ENCODE results near the gene ERLEC1.
"Not testable (repeated sequence)": the region's sequence is repeated elsewhere in the genome, so short reads cannot be mapped to it uniquely, and the experiment has no call there.

ERLEC1 gene, protein sequence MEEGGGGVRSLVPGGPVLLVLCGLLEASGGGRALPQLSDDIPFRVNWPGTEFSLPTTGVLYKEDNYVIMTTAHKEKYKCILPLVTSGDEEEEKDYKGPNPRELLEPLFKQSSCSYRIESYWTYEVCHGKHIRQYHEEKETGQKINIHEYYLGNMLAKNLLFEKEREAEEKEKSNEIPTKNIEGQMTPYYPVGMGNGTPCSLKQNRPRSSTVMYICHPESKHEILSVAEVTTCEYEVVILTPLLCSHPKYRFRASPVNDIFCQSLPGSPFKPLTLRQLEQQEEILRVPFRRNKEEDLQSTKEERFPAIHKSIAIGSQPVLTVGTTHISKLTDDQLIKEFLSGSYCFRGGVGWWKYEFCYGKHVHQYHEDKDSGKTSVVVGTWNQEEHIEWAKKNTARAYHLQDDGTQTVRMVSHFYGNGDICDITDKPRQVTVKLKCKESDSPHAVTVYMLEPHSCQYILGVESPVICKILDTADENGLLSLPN

DNA sequence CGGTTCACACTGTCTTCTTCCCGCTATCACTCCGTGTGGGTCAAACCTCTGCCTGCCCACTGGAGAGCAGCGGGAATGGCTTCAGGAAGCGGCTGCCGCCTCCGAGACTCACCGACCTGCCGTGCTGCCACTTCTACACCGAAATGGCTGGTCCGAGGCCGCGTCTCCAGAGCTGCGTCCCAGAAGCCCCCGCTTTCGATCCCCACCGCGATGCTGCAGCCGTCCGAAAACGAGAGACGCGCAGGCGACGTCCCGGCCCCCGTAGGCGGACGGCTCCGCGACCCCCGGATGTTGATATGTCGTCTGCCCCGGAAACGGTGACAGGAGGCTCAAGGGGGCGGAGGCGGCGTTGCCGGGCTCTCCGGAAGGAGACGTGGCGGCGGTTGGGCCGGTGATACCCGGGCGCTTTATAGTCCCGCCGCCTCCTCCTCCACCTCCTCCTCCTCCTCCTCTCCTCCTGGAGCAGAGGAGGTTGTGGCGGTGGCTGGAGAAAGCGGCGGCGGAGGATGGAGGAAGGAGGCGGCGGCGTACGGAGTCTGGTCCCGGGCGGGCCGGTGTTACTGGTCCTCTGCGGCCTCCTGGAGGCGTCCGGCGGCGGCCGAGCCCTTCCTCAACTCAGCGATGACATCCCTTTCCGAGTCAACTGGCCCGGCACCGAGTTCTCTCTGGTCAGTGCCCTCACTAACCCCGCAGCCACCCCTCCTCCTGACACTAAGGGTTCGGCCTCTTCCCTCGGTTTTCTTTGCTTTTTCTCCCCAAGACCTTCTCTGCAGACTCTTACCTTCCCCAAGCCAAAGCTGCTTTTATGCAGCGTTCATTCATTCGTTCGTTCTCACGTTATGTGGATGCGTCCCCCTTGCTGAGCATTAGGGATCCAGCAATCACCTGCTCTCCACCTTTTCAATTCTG, at the start of gene ERLEC1, which contains the start of gene ASB3:
TSS of gene ERLEC1 (plus strand) at position 340 of the 909 bp plus-strand sequence. CDS start at position 507, 167 bp downstream.
TSS of gene ASB3 (minus strand) at position 249 of the 909 bp plus-strand sequence. CDS start 21,381 bp downstream, outside the sequence.
- no peak for DNase-seq

DNA sequence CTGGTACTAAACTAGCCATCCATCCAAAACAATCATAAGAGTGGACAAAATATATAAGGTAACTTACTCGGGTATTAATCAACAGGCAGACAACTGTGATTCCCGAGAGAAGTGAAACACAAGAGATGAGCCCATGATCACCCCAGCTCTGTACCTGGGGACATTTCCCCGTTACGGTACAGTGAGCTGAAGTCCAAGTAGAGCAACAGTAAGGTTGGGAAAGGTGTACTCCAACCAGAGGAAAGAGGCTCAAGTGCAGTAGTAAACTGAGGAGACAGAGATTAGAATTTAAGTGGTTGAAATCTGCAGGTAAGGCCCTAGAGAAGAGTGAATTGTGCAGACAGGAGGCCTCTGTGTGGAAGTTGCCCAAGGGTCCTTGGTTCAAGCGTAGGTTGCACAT, 49.8 kb upstream of the ERLEC1 start:
- DNase-seq: no peak

DNA sequence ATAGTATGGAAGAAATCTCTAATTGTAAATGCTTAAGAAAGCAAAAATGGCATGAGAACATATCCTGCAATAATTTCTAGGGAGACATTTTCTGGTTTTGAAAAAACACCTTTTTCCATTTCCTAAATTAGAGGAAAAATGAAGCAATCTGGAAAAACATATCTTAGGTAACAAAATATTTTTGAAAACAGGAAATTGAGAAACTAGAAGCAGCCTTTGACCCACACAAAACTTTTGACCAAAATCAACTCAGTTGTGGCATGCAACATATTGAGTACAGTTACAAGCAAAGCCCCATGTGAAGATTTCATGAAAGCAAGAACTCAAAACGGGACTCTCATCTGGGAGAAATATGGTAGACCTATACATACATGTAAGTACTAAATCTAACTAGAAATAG, 47.8 kb upstream of the ERLEC1 start:
- DNase-seq: no peak

DNA sequence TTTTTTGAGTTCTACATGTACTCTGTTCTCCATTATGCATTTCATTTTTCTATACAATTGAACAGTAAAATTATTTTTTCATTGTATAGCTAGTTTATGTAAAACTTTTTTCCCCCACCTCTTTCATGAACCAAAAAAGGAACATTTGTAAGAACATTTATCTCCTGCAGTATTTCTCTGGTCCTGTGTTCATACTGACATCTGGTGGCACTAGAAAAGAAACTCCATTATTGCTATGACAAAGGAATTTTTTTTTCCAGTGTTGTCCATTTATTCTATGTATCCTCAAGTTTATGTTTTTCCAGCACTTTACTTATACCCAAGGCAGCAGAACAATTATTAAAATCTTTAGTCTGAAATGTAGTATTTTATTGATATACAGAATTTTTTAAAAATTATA, 46.7 kb upstream of the ERLEC1 start:
- DNase-seq: no peak

DNA sequence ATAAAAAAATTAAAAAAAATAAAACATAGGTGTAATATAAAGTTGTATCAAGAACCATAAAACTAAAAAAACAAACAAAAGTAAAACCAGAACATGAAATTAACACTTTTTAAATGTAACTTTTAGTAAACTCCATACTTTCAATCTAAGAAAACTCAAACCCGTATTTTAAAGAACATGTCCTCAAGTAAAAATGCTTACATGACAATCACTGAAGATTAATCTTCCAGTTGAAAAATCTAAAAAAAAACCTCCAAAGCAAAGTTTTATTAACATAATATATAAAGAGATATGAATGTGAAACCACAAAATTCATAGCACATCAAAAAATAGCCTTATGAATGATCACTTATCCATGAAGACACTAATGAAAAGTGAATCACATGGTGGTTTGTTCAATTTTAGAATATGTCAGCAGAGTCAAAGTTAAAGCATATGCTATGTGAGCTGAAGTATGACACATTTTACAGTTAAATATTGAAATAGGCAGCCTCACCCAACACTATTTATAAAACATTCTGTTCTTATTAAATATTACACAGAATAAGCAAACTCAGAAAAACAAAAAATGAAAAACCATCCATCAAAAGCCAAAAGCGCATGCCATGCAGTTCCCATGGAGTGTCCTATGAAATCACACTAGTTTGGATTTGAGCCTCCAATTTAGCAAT, 42.3 kb upstream of the ERLEC1 start:
- DNase-seq: no peak

DNA sequence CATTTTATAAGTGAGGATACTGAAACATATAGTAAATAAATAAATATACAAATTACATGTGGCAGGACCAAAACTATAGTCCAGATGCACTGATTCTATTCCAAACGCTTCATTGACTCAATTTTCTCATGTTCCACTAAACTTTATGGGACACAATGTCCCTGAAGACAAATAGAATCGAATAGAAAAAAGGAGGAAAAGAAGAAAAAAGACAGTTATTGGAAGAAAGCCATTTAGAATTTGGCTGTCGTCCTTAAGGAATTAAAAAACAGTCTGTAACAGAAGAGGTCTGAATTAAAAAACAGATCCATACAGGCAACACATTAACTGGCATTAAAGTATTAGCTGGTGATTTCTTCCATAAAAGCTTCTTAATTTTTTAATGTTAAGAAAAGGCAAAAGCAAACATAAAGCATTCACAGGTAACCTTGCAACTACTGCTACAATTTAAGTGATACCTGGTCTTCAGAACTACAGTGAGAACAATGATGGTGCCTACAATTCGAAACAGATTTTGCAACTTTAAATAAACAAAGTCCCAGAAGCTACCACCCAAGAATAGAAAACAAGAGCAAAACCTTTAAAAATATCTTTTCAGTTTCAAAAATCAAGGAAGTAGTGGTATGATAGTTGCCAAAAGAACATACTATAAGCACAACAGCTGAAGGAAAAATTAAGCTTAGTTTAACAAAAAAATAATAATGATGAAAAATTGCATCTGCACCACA, 36.6 kb upstream of the ERLEC1 start:
- no peak for DNase-seq

DNA sequence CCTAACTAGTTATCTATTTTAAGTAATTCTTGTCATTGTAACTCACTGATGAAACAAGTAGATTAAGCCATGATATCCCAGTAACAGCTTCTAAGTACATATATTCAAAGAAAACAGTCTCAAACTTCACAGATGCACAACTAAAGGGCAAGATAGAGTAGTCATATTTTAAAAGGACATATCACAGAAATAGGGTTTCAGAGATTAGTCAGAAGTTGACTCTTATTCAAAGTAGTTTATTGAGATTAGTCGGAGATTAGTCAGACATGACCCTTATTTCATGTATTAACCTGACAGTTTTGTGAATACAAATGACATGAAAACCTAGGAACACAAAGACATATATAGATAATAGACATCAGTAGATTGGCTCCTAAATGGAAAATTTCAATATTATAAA, 35.1 kb upstream of the ERLEC1 start:
- no peak for DNase-seq

DNA sequence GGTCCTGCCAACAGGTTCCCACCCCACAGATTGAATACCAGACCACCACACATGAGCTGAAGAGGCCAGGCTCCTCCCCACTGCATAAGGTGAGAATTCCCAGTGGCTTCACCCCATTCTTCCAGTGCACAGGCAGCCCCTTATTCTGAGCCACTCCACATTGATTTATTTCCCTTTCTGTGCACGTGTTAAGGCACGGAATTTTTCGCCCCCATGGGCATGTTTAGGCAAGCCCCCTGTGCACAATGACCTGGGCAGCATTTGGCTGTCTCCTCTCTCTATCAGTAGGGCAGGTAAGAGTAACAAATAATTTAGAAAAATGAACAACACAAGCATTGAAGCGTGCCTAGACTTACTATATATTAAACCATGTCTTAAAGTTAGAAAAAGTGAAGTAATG, 34.5 kb upstream of the ERLEC1 start:
- no peak for DNase-seq

DNA sequence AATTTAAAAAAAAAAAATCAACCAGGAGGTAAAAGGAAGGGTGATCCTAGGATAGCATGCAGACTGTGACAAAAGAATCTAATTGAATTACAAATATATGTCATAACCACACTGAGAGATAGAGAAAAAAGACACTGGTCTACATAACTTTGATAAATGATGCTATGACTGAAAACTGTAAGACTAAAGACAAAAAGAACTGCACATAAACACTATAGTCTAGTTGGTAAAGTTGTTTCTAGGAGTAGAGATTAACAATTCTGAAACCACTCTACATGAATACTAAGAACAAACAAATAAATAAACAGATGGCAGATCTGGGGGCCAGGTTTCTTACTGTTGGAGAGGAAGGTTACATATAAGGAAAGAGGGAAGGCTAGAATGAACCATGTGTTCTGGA, 33.8 kb upstream of the ERLEC1 start:
- DNase-seq: no peak

DNA sequence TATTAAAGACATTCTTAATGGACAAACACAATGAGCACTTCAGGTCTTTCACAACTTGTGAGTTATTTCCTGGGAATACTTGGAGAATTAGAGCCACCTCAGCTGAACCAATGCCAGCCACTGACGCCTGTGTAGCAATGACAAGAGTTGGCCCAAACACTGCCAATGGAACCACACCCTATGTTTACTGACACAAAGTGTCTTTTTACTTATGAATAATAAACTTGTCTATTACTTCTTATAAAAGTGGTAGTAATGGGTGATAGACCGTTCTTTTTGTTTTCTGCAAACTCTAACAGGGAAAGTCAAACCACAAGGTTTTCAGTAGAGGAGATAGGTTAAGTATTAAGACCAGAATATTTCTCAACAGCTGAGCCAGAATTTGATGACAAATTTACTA, 31.7 kb upstream of the ERLEC1 start:
- DNase-seq: no peak

DNA sequence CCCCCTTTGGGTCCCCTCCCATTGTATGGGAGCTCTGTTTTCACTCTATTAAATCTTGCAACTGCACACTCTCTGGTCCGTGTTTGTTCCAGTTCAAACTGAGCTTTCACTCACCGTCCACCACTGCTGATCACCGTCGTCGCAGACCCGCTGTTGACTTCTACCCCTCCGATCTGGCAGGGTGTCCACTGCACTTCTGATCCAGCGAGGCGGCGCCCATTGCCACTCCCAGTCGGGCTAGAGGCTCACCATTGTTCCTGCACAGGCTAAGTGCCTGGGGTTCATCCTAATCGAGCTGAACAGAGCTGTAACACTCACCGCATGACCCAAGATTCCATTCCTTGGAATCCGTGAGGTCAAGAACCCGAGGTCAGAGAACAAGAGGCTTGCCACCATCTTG, 30.2 kb upstream of the ERLEC1 start:
- DNase-seq: no peak

DNA sequence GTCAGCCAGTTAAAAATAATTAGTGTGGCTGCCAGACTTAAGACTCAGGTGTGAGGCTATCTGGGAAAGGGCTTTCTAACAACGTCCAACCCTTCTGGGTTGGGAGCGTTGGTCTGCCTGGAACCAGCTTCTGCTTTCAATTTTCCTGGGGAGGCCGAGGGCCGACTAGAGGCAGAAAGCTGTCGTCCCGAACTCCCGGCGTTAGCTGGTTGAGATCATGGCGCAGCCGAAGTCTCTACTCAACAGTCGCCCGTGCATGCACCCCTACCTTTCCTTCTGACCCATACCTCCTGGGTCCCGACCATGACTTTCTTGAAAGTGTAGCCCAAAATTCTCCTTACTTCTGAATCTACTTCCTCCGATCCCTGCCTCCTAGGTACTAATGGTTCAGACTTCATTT, 29.6 kb upstream of the ERLEC1 start:
- not testable (repeated sequence) for DNase-seq

DNA sequence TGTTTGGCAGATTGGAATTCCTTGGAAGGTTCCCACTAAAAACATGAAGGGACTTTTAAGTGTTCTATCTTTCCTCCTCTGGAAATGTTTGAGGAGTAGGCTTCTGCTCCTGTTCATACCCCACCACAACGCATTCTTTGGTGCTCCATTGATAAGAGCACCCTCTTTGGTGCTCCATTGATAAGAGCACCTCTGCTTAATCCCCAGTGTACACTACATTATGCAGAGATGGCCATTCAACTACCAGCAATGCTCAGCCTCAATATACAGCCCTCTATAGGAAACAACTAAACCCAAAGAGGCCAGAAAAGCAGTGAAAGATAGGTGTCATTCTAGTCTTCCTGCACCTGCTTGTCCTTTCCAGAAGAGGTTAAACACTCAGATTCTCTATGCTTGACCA, 21.1 kb upstream of the ERLEC1 start:
- no peak for DNase-seq

DNA sequence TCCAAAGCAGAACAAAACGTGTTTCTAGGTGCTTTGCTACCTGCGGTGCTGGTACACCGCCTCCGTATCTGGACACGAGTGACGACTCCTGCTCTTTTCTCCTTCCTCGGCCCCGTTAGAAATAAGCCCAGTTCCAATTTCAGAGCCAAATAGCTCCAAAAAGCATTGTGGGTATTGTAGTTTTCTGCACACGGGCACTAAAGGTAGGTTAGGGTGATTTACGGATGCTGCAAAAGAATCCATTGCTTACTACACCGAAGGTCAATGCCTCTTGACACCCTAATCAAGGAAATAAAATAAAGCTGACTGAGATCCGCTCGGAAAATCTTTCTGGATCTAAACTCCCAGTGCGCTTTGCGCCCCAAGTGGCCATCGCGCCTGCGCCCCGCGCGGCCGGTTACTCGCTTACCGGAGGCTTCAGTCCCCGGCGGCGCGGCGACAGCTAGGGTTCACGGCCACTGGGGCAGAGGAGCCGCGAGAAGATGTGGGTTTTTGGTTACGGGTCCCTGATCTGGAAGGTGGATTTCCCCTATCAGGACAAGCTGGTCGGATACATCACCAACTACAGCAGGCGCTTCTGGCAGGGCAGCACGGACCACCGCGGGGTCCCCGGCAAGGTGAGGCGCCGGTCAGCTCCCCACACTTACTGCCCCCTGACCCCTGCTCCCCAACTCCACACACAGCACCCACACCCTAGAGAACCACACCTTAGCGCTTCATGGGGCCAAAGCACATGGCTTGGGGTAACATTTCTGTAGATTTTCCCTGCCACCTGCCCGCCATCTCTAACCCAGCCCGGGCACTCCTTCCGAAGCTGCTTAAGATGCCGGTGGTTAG, 19.2 kb upstream of the ERLEC1 start, which contains the start of gene CHAC2:
TSS of gene CHAC2 (plus strand) at position 400 of the 837 bp plus-strand sequence. CDS start at position 483, 83 bp downstream.
- peak; percentile 45 for DNase-seq

DNA sequence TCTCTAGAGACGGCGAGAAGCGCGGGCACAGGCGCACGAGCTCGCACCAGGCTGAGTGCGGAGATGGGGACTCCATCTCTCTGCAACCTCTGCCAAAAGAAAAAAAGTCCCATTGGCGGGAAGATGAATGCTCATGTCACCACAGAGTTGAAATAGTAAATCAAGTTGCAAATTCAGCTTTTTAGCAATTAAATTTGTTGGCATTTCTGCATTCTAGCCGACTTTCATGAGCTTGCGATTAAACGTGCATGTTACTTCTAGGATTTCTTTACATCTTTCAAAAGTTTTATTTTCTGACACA, 18.7 kb upstream of the ERLEC1 start:
- DNase-seq: no peak

DNA sequence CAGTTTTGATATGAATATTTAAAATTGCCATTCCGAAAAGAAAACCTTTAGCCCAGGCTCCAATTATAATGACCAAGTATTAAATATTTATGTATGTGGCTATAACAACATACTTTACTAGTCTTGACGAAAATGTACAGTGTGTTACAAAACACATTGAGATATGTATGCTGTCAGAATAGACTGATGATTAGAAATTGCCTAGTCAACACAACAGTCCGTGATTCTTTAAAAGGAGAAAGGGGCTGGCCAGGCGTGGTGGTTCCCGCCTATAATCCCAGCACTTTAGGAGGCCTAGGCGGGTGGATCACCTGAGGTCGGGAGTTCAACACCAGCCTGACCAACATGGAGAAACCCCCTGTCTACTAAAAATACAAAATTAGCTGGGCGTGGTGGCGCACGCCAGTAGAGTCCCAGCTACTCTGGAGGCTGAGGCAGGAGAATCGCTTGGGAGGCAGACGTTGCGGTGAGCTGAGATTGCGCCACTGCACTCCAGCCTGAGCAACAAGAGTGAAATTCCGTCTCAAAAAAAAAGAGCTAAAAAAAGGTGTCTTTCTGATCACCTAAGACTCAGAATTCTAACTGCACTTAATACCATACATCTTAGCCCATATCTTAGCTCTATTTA, 17.4 kb upstream of the ERLEC1 start:
- no peak for DNase-seq

DNA sequence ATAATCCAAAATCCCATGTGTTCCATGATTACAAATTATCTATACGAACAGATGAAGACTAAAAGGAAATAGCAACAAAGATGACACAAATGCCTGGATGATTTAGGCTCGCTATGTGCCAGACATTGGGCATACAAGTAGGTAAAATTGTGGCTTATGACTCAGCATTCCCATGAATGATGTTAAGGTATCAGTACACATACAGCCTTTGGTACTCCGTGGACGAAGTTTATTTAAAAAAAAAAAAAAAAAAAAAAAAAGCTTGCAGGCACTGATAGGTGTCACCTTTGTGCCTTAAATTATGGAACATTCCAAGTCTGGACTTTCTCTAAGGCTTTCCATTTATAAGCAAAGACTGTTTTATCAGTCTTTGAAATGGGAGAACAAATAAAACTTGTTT, 16.6 kb upstream of the ERLEC1 start:
- no peak for DNase-seq

DNA sequence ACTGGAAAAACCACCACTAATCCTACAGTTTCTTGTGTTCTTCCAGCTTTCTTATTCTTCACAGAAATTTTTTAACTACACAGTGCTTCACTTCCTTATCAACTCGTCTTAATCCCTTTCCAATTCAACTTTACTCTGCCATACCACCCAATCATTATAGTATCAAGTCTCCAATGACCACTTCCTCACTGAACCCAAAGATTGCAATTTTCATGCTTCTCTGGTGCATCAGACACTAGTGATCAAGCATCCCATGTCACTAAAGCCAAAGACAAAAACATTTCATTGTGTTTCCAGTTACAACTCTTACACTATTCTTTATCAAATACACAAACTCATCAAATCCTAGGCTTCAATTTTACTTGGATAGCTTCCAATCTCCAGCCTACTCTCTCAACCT, 9.7 kb upstream of the ERLEC1 start:
- DNase-seq: no peak

DNA sequence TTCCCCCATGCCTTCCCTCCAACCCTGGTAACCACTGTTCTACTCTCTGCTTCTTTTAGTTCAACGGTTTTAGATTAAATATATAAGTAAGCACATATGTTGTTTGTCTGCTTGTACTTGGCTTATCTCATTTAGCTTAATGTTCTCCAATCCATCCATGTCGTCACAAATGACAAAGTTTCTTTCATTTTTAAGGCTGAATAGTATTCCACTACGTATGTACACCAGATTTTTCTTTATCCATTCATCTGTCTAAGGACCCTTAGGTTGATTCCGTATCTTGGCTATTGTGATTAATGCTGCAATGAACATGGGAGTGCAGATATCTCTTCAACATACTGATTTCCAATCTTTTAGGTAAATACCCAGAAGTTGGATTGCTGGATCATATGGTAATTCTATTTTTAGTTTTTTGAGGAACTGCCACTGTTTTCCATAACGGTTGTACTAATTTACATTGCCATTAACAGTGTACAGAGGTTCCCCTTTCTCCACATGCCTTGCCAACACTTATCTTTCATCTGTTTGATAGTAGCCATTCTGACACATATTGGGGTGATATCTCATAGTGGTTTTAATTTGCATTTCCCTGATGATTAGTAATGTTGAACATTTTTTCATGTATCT, 8.2 kb upstream of the ERLEC1 start:
- DNase-seq: no peak

DNA sequence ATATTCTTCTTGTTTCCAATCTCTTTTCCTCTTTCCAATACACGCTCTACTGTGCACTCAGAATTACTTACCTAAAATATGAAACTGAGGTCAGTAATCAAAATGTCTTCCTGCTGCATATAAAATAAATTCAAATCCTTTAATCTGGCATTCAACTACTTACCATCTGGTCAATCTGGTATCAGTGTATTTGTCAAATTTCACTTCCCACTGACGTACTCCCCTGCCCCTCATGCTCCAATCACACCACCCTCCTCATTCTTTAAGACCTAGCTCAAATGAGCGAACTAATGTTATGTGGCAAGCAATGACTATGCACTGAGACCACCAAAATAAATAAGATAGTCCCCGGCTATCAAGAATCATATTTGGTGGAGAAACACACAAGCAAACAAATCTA, 6.8 kb upstream of the ERLEC1 start:
- DNase-seq: no peak

DNA sequence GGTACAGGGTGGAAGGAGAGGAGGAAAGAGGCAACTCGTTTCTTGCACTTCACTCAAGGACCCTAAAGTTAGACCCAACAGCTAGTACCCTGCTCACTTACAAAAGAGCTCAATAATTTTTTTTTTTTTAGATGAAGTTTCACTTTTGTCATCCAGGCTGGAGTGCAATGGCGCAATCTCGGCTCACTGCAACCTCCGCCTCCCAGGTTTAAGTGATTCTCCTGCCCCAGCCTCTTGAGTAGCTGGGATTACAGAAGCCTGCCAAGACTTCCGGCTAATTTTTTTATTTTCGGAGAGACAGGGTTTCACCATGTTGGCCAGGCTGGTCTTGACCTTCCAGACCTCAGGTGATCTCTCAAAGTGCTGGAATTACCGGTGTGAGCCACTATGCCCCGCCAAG, 4.2 kb upstream of the ERLEC1 start:
- DNase-seq: no peak
